Prostate gland (tissue), 2 donors: Measurements from ENCODE around the gene INHBC. TPM values are rescaled to one million over a fixed set of nuclear protein-coding genes. Genes with fewer than 3 reads are reported as not detected.
A peak's percentile ranks its signal among the peaks of the same experiment; 100 is the strongest.

Experiments used
- DNase-seq: peaks from one replicate; pipeline ENCODE4 v3.0.0-alpha.2; 2019; ENCODE audit warnings: low spot score
- H3K27ac ChIP-seq, 2 donors: fragments of 200-600 bp; sonication (generic); 2 replicates each; pipeline ENCODE4 v1.5.1; 2017 to 2019
- H3K27me3 ChIP-seq: fragments of 200-600 bp; sonication (generic); replicated peaks from 2 replicates; pipeline ENCODE4 v1.5.1; 2019; ENCODE audit not compliant: insufficient read depth
- H3K36me3 ChIP-seq, 2 donors: fragments of 200-600 bp; sonication (generic); 1 replicate in 1 of 2; 2 replicates in 1 of 2; pipeline versions ENCODE4 v1.5.1 to v1.8.1; 2017 to 2019
- H3K4me1 ChIP-seq: fragments of 200-600 bp; sonication (generic); replicated peaks from 2 replicates; pipeline ENCODE4 v1.5.1; 2019
- H3K4me3 ChIP-seq, 2 donors: fragments of 200-600 bp; sonication (generic); 2 replicates each; pipeline ENCODE4 v1.5.1; 2017 to 2019
- H3K9me3 ChIP-seq: fragments of 200-600 bp; sonication (generic); 2 replicates; pipeline ENCODE4 v1.5.1; 2017
- CTCF ChIP-seq, 4 experiments: fragments of 200-600 bp in 2 of 4; fragments of 450-650 bp in 2 of 4; sonication (generic) in 2 of 4; IDR thresholded peaks; 1 replicate in 3 of 4; 2 replicates in 1 of 4; pipeline ENCODE4 v1.5.1; 2016 to 2019; ENCODE audit warnings: antibody characterized with exemption in 4 of 4, mild to moderate bottlenecking in 2 of 4, moderate library complexity in 2 of 4
- POLR2A ChIP-seq: fragments of 450-650 bp; IDR thresholded peaks from one replicate; pipeline ENCODE4 v1.6.1; 2016; ENCODE audit warnings: antibody characterized with exemption, mild to moderate bottlenecking
- POLR2AphosphoS5 ChIP-seq: sonication (generic); formaldehyde crosslinking; IDR thresholded peaks from one replicate; pipeline ENCODE4 v1.6.1; 2017; ENCODE audit warnings: antibody characterized with exemption
- WGBS: methylation state at CpG from one replicate; pipeline ENCODE4 v1.1.5; 2018; 5-methylcytosine and 5-hydroxymethylcytosine counted together
- intact Hi-C: fragments of 100-400 bp; cut with DNase I; formaldehyde crosslinking; loops from one replicate; pipeline ENCODE4 v1.14.2; 2022
- total RNA-seq, 2 donors: library from RNA; depleted of rRNA; stranded (reverse); fragments of >200 nt; gene quantifications; one replicate each; pipeline ENCODE4 v1.1.0, GENCODE V29; 2016

The INHBC gene
- total RNA-seq, 2 donors from 2014 or later: 0.46 to 0.57 TPM

DNA sequence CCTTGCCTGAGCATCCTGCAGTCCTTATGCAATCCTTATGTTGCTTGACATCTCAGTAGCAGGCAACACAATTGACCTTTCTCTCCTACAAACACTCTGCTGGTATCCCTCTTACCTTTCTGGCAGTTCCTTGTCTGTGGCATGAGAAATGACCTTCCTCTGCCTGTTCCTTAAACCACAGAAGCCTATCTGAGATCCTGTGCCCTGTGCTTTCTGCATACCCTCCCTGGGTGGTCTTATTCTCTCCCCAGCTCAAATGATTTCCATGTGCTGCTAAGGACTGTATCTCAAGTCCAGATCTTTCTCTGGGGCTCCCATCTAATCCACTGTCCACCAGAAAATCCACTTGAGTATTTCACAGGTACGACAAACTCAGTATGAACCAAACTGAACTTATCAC lies 47.1 kb downstream of the INHBC start:
- Histone ChIP-seq H3K36me3 (no peaks in the 10 kb centered on the region), H3K9me3 (no peaks in the 10 kb centered on the region), H3K4me1 (no peaks in the 10 kb centered on the region), H3K4me3 (no peak overlapping the region), H3K27ac (no peak overlapping the region), H3K27me3 (no peaks in the 10 kb centered on the region)
- intact Hi-C loops: no loop called here
- TF ChIP-seq POLR2AphosphoS5 (no peak), CTCF (IDR thresholded peaks at IDR 0.05) (no peak), POLR2A (no peak)
- WGBS: 71% methylated on average over 1 of the region's 1 CpG
- no peak for DNase-seq

DNA sequence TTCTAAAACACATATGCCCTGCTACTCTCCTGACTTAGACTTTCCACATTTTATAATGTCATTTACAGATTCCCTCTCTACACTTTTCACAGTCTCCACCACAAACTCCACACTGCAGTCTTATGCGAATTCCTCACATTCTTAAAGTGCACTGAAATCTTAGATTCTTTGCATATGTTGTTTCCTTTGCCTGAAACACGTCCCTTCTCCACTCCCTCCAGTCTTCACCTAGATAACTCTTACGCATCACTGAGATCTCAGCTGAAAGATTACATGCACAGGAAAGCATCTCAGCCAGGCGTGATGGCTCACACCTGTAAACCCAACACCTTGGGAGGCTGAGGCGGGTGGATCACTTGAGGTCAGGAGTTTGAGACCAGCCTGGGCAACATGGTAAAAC lies 48.9 kb downstream of the INHBC start:
- Histone ChIP-seq H3K4me1 (no peaks in the 10 kb centered on the region), H3K27ac (no peak overlapping the region), H3K4me3 (no peak overlapping the region), H3K9me3 (no peaks in the 10 kb centered on the region), H3K36me3 (no peaks in the 10 kb centered on the region), H3K27me3 (no peaks in the 10 kb centered on the region)
- intact Hi-C loops: no loop called here
- TF ChIP-seq CTCF (IDR thresholded peaks at IDR 0.05): no peak
- no peak for TF ChIP-seq POLR2AphosphoS5
- no peak for TF ChIP-seq POLR2A
- DNase-seq: no peak
- WGBS: 40% methylated on average over 5 of the region's 5 CpGs

DNA sequence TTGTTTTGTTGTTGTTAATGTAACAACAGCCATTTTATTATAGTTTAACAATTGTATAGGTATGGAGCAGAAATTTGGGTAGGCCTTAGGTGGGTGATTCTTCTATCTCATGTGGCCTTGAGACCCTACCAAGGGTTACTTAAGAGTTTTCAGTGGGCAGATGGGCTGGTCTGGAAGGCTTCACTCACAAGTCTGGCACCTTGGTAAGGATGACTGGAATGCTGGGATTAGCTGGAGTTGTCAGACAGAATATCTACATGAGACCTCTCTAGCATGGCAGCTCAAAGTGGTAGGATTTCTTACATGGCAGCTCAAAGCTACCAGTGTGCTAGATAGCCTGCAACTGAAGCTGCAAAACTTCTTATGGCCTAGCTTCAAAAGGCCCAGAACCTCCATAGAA lies 51.1 kb downstream of the INHBC start:
- intact Hi-C loops: no loop called here
- no peak overlapping the region for H3K27ac ChIP-seq
- no peak overlapping the region for H3K4me3 ChIP-seq
- H3K36me3 ChIP-seq: peaks cover 0 to 3% of the 10 kb centered on the region in 2 donors
- TF ChIP-seq POLR2AphosphoS5 (no peak), POLR2A (no peak), CTCF (IDR thresholded peaks at IDR 0.05) (no peak)
- no peaks in the 10 kb centered on the region for H3K9me3 ChIP-seq
- H3K27me3 ChIP-seq: no peaks in the 10 kb centered on the region
- H3K4me1 ChIP-seq: peaks cover 6% of the 10 kb centered on the region
- DNase-seq: no peak

- TF ChIP-seq CTCF (IDR thresholded peaks at IDR 0.05): no peak
- no peak for TF ChIP-seq POLR2AphosphoS5
- TF ChIP-seq POLR2A: no peak
- intact Hi-C loops: no loop called here
- Histone ChIP-seq H3K27ac (no peak overlapping the region), H3K4me1 (peaks cover 10% of the 10 kb centered on the region), H3K36me3 (peaks cover 0 to 3% of the 10 kb centered on the region in 2 donors), H3K9me3 (no peaks in the 10 kb centered on the region), H3K4me3 (peak overlapping the region; percentile 62 to 75), H3K27me3 (no peaks in the 10 kb centered on the region)
- WGBS: 87% methylated on average over 27 of the region's 27 CpGs
- DNase-seq: no peak
Measured at GRCh38 chr12:57487055-57487596, 52.5 kb downstream of the INHBC start.

DNA sequence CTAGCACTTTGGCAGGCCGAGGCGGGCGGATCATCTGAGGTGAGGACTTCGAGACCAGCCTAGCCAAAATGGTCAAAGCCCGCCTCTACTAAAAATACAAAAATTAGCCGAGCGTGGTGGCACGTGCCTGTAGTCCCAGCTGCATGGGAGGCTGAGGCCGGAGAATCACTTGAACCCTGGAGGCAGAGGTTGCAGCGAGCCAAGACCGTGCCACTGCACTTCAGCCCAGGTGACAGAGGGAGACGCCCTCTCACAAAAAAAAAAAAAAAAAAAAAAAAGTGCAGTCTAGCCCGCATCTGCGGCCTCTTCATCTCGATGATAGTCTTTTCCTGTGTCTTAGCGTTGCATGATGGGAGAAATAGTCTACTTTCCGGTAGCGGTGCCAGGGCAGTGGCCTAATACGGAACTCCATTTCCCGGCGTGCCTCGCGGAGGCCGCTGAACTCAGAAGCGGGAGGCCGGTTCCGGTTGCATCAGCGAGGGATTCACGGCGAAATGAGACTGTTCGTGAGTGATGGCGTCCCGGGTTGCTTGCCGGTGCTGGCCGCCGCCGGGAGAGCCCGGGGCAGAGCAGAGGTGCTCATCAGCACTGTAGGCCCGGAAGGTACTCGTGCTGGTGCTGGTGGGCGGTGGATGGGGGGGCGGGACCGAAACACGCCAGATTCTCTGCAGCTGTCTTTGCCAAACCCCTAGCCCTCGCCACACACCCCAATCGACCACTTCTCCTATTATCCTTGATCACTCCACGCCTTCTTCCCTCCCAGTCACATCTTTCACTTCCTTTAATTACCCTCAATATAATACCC lies 53.2 kb downstream of the INHBC start, which contains the start of gene MARS1:
Gene MARS1 (plus strand): TSS at position 472 of the 805 bp plus-strand sequence. CDS start 23 bp downstream, at position 495.
- Histone ChIP-seq H3K36me3 (peaks cover 0 to 3% of the 10 kb centered on the region in 2 donors), H3K4me1 (peaks cover 10% of the 10 kb centered on the region), H3K9me3 (no peaks in the 10 kb centered on the region), H3K4me3 (peak within 1 kb of the TSS; percentile 62 to 75), H3K27ac (peak within 1 kb of the TSS; percentile 61 to 87), H3K27me3 (no peaks in the 10 kb centered on the region)
- peak; percentile 99 for TF ChIP-seq POLR2AphosphoS5
- TF ChIP-seq CTCF (IDR thresholded peaks at IDR 0.05): peak in 2 of 4 experiments; percentile 29 to 46
- TF ChIP-seq POLR2A: peak; percentile 14
- WGBS: 6% methylated on average over 47 of the region's 47 CpGs
- peak; percentile 98 for DNase-seq
- intact Hi-C loops: no loop called here
